Activated CD4-positive, alpha-beta T cell treated with anti-CD3 and anti-CD28 coated beads, Interleukin-2, amount 50 U/mL, for 4 hours (primary cell): ENCODE measurements around the gene ACD.

Experiments
- DNase-seq, 2 experiments: peaks; one replicate each; pipeline ENCODE4 v3.0.0-alpha.2; 2020

Gene ACD

DNA sequence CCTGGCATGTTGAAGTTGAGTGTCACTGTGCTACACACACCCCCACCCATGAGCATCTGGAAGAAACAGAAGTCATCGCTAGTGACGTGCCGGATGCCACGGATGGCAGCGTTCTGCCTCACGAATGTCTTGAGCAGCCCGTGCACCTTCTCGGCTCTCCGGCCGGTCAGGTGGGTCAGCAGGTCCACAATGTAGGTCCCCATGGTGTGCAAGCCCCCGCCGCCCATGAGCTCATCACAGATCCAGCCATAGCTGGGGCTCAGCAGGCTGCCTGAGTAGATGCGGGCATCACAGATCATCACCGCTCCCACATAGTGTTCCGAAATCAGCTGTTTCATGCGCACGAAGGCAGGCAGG lies 15.5 kb upstream of the ACD start:
- DNase-seq, result no peak

DNA sequence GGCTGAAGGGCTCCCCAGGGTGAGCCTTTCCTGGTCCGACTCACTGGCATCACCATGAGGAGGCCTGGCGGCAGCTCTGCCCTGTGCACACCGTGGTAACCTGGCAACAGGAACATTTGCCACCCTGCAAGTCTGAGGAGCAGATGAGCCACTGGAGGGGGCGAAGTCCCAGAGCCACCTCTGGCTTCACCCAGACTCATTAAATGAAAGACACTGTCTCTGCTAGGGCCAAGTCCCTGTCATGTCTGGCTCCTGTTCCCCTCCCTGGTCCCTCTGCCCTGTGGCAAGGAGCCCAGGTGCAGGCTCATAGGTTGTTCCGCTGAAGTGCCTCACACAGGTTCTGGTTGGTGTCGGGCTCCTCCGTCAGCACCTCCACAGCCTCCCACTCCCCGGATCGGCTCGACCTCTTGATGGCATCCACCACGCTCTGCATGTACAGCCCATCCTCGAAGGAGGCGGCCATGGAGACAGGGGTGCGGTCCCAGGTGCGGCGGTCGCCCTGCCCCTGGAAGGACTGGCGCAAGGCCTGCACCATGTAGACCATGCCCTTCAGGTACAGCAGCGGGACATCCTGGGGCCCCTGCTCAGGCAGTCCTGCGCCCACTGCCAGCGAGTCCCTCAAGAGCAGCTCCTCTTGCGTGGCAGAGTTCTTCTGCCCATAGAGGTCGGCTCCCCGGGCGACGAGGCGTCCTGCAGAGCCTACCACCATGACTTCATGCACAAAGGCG lies 15.0 kb upstream of the ACD start:
- DNase-seq, result no peak

DNA sequence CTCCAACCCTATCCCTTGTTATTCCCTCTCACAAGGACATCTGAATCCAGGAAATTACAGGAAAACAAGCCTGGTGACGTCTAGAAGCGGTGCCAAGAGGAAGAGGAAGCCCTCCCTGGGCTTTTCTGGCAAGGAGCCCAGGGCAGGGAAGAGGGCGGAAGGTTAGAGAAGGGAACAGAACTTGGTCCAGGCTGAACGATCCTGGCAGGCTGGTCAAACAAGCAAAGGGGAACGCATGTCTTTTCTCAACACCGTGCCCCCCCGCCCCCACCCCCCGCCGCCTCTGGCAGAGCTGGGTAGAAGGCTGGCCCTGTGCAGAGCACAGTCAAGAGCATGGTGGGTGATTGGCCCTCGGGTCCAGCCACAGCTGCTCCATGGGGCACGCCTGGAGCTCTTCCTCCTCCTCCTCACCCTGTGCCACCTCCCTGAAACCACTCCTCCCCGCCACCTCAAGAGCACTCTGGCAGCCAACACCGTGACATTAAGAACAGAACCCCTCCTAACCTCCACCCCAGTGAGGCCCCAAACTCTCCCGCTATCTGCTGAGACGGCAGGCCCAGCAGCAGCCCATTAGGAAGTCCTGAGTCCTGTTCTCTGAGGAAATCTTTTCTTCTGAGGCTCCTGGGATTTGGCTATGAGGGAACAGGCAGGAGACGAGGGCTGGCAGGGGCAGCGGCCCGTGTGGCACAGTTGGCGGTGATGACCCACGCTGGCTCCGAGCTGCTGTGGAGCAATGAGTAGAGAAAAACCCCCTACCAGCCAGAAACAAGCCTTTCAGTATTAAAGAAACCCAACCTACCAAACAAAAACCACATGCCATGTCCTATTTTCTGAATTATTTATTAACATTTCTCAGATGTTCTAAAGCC lies 13.9 kb upstream of the ACD start:
- no peak for DNase-seq

DNA sequence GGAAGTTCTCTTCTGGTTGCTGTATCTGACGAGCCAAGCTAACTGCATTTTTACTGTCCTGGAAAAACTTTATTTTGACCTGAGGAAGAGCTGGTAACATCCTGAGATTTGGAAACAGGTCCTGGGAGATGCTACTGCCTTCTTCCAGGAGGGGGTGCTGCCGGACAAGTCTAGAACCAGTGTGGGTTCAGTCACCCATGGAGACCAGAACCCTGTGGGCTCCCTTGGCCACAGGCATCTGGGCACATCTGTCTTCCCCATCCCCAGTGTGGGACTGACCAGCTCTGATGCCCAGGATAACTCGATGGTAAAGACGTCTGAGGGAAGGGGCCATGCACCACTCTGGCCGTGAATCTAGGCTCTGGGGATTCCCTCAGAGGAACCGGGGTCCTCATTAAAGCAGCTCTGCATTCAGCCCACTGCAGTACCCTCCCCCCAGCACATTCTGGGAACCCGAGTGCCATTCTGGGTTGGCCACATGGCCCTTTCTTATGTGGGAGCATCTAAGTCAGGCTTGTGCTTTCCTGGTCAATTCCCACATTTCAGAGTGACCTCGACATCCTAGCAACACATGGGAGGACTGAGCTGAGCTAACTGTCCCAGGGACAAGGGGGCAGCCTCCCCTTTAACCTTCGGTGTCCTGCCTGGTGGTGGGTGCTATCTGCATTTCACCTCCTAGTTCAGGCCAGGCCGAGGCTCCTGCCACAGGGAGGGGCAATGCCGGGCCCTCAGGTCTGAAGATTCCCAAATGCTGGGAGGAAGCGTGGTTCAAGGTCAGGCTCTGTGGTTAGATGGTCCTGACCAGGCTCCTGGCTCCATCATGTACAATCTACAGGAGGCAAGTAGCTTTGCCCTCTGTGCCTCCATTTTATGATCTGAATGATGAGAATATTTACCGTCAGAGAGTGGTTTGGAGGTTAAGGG lies 12.9 kb upstream of the ACD start:
- DNase-seq, result peak; percentile 40 to 52

DNA sequence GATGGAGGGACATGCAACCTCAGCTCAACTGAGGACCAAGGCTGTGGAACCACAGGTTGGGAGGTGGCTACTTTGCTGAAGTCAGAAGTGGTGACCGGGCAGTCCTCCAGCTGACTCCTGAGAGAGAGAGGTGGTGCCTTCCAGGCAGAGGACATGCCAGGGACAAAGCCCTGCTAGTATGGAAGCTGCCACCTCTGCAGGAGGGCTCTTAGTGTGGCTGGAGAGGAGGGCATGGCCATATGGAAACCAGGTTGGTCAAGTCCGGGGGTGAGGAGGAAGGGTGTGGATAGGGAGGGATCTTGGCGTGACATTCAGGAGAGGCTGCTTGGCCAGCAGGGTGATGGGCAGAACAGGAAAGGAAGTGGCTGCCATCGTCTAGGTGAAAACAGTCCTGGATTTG lies 12.2 kb upstream of the ACD start:
- DNase-seq, result no peak

DNA sequence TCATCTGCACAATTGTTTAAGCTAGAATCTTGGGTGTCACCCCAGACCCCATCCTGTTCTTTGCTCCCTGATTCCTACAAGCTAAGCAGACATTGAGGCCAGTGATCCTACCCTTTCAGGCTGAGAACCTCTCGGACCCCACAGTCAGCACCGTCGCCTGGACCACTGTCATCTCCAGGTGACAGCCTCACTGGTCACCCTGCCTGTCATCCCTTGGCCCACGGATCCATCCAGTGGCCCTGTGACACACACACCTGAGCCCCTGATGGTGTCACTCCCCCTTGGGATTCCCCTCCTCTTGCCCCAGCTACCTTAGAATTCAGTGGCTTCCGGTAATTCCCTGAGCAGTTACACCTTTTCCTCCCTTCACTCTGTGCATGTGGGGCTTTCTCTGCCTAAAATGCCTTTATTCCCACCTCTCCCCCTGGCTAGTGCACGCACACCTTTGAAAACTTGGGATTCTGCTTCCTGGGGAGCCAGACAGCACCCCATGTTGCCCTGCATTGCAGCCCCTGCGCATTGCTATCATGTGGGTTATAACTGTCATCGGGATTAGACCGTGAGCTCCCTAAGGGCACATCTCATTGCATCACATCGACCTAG lies 9.5 kb upstream of the ACD start:
- DNase-seq, result no peak

DNA sequence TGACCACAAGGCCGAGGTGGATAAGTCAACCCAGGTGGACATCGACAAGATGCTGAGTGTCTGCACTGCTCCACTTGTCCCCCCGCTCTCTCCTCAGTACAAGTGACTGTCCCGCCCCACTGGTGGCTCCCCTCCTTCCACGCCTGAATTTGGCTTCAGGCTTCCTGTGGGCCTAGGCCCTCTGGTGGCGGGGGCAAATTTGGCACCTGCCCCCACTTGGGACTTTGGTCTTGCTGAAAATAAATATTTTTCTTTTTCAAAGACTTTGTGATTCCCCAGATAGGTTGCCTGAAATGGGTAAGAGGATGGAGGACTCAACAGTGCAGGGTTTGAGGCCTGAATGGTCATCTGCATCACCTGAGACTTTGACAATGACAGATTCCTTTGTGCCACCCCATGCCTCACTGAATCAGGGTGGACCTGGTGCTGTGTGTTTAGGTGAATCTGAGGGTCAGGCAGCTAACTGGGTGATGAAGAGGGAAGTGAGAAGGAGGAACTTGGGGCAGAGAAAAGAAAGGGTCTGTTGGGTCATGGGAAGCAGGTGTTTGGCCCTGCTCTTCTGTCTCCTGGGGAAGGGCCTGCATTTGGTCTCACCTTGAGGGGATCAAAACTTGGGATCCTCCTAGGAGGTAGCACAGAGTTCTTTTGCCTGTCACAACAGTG lies 8.6 kb upstream of the ACD start:
- no peak for DNase-seq

DNA sequence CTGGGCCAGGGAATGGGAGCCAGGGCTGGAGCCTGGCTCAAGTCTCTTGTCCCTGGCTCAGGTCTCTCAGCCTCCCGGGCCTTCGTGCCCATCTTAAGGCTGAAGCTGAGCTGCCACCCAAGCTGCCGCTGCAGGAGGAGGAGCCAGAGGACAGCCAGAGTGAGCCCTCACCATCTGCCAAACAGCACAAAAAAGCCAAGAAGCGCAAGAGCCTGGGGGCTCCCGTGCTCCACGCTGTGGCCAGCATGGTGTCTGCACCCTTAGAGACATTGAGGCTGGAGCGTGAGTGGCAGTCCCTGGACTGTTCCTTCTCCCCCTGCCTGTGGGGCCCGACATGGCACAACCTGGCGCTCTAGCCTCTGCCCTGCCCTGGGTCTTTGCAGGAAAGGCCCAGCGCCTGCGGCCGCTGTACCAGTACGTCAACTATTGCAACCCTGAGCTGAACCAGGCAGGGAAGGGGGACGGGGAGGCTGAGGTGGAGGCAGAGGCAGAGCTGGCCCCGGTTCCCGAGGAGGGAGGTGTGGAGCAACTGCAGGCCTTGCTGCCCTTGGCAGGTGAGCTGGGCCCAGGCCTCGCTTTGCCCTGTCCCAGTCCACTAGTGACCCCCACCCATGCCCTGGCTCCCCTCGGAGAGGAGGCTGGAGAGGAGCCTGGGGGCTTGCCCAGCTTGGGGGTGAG lies 7.9 kb upstream of the ACD start:
- DNase-seq, result peak; percentile 74 to 79

DNA sequence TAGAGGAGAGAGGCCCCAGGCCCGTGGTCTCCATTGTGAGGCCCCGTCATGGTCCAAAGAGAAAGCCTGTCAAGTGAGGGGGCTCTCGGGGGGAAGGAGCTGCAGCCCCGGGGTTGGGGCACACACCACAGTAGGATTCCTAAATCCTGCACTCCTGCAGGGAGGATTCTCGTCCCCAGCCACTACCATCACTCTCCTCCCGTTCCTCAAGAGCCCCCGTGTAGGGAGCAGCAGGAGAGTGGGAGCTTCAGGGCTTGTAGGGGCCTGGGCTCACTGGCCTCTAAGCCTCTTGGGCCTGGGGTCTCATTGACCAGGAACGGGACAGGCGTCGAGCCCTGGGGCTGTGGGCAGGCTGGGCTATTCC lies 7.4 kb upstream of the ACD start:
- DNase-seq, result no peak

DNA sequence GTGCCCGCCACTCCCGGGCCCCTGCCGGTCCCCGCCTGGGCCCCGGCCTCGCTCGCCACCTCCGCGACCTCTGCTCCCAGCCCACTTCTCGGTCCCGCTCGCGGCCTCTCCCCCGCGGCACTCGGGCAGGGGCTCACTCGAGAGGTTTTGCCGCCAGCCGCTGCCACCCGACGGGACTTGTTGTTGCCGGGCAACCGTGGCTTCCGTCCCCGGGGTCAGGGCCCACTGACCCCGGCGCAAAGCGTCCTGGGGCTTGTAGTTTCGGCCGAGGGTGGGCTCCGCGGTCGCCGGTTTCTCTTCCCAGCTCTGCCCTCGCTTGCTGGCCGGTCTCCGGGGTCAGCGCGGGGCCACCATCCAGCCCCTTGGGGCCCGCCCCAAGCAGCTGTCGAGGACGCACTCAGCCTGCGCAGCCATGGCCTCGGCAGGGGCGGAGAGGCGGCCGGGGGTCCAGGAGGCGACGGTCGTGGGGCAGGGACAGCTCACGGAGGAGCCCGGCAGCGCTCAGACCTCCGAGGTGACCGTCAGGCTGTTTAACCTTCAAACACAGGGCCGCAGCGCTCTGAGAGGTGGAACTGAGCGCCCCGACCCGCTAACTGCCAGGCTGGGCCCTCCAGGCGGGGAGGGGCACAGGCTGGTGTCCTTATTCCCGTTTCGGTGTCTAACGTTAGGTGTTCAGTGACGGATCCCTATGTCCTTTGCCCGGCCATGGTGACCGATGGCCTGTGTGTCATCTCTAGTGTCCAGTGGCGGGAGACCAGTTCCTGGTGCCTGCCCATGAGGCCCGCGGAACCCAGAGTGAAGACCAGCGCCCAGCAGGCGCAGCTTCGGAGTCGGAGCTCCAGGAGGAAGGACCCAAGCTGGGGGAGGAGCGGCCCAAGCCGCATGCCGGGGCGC lies 6.7 kb upstream of the ACD start, which contains the start of the genes C16orf86 and ENKD1:
TSS of gene C16orf86 (plus strand) at position 256 of the 894 bp plus-strand sequence. CDS start at position 413, 157 bp downstream.
TSS of gene ENKD1 (minus strand) at position 192 of the 894 bp plus-strand sequence. CDS start 308 bp downstream, outside the sequence.
- DNase-seq, result peak; percentile 72 to 74

DNA sequence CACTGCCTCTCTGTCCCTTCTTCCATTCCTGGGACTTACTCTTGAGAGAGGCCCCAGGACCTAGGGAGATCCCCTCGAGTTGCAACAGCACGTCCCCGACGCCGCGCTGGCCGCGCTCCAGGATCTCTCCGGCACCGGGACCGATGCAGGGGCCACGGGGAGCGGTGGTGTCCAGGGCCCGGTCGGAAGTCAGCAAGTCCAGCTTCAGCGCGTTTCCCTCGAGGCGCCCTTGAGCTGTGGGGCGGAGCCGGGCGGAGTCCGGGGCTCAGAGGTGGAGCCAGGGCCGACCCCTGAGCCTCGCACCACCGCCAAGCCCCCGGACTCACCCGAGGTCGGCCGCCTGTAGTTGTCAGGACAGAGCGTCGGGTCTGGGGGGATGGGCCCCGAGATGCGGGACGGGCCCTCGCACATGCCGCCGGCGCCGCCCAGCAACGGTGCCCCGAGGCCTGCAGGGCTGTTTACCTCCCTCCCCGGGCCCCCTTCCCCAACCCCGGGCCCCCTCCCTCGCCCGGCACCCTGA lies 6.0 kb upstream of the ACD start:
- DNase-seq, result no peak

DNA sequence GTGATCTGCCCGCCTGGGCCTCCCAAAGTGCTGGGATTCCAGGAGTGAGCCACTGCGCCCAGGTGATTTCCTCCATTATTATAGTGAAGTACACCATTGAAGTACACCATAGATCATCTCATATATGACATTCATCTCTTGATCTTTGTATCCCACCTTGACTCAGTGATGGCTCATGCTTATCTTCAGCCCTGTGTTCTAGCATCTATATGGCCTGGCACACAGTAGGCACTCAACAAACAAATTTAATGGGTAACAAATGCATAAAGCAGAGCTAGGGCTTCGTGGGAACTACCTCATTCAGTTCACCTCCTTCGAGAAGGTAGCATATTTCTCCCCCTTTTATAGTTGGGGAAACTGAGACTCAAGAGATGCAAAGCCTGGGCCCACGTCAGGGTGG lies 5.5 kb upstream of the ACD start:
- DNase-seq, result no peak

DNA sequence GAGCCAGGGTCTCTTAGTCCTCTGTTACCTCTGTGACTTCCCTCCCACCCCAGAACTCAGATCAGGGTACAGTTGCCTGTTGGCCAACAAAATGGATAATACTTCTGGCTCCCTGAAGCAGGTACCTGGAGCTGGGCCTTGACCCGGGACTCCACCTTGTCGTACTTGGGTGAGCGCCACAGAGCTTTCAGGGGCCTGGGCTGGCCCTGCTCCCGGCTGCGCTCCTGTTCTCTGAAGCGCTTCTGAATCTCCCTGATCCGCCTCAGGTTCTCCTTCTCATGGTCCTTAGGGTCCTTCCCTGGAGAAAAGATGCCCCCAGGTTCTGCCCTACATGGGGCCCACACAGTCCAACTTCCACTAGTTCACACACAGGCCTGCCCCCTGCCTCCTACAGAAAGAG lies 4.8 kb upstream of the ACD start:
- no peak for DNase-seq

DNA sequence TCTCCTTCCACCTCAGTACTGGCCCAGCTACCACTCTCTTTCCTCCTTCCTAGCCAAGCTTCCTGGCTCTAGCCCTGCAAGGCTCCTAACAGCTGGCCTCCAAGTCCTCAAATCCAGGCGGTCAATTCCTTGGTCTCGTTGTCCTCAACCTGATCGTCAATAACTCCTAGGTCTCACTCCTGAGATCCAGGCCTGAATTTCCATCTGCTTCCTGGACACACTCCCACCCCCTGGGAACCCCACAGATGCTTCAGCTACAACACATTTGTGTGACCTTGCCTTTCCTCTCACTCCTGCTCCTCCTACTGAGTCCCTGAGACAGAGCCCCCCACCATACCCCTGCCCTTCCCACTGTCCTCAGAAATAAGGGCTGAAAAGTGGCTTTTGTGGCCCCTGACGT lies 4.2 kb upstream of the ACD start:
- no peak for DNase-seq

DNA sequence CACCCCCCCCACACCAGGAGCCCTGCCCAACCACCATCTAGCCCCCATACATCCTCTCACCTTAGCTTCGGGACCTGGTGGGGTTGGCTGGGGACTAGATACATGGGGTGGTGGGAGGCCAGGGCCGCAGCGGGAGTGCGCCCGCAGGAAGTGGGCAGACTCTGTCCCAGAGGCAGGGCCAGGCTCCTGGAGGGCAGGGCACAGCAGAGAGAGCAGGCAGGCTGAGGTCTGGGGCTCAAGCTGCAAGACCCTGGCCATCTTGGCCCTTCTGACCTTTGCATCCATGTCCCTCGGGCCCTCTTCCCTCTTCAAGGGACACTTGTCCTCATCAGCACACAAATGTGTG lies 3.8 kb upstream of the ACD start:
- DNase-seq, result no peak

DNA sequence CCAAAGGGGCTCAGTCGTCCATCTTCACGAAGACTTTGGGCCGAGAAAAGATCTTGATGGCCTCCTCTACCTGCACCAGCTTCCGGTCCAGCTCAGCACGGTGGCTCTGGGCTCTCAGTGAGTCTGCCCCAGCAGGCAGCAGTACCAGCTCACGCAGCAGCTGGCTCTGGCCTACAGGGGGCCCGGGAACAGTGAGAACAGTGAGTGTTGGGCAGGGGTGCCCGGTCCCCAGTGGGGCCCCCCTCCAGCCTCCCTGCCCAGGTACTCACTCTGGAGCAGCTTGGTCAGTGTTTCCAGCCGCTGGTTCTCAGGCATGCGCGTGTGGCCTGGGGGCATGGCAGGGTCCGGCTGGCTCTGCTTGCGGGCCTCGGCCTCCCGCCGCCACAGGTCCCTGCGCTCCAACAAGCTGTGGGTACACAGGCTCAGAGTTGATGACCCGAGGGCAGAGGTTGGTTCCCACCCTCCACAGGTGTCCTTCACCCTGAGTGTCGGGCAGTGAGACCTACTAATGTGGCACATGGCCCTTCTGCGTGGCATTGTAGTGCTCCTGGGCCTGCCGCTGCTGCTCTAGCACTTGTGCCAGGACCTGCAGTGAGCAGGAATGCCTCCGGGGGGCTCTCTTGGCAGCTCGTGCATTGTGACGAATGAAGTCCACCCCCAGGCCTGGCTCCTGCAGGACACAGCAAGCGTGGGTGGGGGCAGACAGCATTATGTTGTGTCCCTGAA lies 3.3 kb upstream of the ACD start:
- no peak for DNase-seq

DNA sequence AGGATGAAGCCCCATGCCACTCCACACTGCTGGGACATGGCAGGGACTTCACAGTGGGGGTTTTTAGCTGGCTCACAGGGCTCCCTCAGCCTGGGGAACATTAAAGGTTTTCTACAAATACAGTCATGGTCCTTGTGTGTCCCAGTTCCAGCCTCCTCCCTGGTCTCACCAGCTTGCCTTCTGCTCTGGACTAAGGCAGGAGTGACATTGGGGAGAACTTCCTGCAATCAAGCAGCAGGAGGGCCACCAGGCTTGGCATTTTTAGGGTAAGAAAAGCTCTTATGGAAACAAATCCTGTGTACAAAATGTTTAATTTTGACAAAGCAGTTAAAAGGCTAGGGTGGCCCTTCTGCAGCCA lies 2.6 kb upstream of the ACD start:
- no peak for DNase-seq

DNA sequence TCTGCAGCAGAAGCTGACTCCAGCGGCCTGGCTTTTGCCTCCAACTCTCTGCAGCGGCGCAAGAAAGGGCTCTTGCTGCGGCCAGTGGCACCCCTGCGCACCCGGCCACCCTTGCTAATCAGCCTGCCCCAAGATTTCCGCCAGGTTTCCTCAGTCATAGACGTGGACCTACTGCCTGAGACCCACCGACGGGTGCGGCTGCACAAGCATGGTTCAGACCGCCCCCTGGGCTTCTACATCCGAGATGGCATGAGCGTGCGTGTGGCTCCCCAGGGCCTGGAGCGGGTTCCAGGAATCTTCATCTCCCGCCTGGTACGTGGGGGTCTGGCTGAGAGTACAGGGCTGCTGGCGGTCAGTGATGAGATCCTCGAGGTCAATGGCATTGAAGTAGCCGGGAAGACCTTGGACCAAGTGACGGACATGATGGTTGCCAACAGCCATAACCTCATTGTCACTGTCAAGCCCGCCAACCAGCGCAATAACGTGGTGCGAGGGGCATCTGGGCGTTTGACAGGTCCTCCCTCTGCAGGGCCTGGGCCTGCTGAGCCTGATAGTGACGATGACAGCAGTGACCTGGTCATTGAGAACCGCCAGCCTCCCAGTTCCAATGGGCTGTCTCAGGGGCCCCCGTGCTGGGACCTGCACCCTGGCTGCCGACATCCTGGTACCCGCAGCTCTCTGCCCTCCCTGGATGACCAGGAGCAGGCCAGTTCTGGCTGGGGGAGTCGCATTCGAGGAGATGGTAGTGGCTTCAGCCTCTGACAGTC lies 2.0 kb upstream of the ACD start:
- DNase-seq, result no peak
